ENCODE data around the gene SLCO4A1.
A peak's percentile ranks its signal among the peaks of the same experiment; 100 is the strongest.

Gene SLCO4A1

GRCh38 chr20:62700261-62700930, 58.1 kb downstream of the SLCO4A1 start:
- Histone ChIP-seq H3K9me3 (ENCODE audit: control insufficient read depth, insufficient read depth, low read length) (no peaks in the 10 kb centered on the region), H3K27me3 (ENCODE audit: control insufficient read depth, insufficient read depth, low read length) (no peaks in the 10 kb centered on the region), H3K4me3 (ENCODE audit: low read depth, low read length) (no peak overlapping the region), H3K9ac (ENCODE audit: low read depth, low read length) (no peak overlapping the region), H3K36me3 (ENCODE audit: control insufficient read depth, insufficient read depth, low read length) (no peaks in the 10 kb centered on the region), H3K4me1 (ENCODE audit: control insufficient read depth, insufficient read depth, low read length) (no peaks in the 10 kb centered on the region)

- Histone ChIP-seq H3K9me3 (ENCODE audit: control insufficient read depth, insufficient read depth, low read length) (no peaks in the 10 kb centered on the region), H3K36me3 (ENCODE audit: control insufficient read depth, insufficient read depth, low read length) (no peaks in the 10 kb centered on the region), H3K9ac (ENCODE audit: low read depth, low read length) (no peak overlapping the region), H3K27me3 (ENCODE audit: control insufficient read depth, insufficient read depth, low read length) (no peaks in the 10 kb centered on the region), H3K4me3 (ENCODE audit: low read depth, low read length) (no peak overlapping the region), H3K4me1 (ENCODE audit: control insufficient read depth, insufficient read depth, low read length) (no peaks in the 10 kb centered on the region)
These were observed 59.1 kb downstream of the SLCO4A1 start for GRCh38 chr20:62701161-62702012.

GRCh38 chr20:62702013-62702300, 59.7 kb downstream of the SLCO4A1 start:
- H3K36me3 ChIP-seq (ENCODE audit: control insufficient read depth, insufficient read depth, low read length) = no peaks in the 10 kb centered on the region
- H3K4me1 ChIP-seq (ENCODE audit: control insufficient read depth, insufficient read depth, low read length) = no peaks in the 10 kb centered on the region
- no peaks in the 10 kb centered on the region for H3K9me3 ChIP-seq (ENCODE audit: control insufficient read depth, insufficient read depth, low read length)
- H3K27me3 ChIP-seq (ENCODE audit: control insufficient read depth, insufficient read depth, low read length) = no peaks in the 10 kb centered on the region
- no peak overlapping the region for H3K4me3 ChIP-seq (ENCODE audit: low read depth, low read length)
- no peak overlapping the region for H3K9ac ChIP-seq (ENCODE audit: low read depth, low read length)

GRCh38 chr20:62702895-62703852, 60.9 kb downstream of the SLCO4A1 start:
- Histone ChIP-seq H3K4me1 (ENCODE audit: control insufficient read depth, insufficient read depth, low read length) (no peaks in the 10 kb centered on the region), H3K36me3 (ENCODE audit: control insufficient read depth, insufficient read depth, low read length) (no peaks in the 10 kb centered on the region), H3K9me3 (ENCODE audit: control insufficient read depth, insufficient read depth, low read length) (no peaks in the 10 kb centered on the region), H3K27me3 (ENCODE audit: control insufficient read depth, insufficient read depth, low read length) (no peaks in the 10 kb centered on the region), H3K4me3 (ENCODE audit: low read depth, low read length) (no peak overlapping the region), H3K9ac (ENCODE audit: low read depth, low read length) (no peak overlapping the region)

GRCh38 chr20:62703853-62704228, 61.5 kb downstream of the SLCO4A1 start:
- no peaks in the 10 kb centered on the region for H3K36me3 ChIP-seq (ENCODE audit: control insufficient read depth, insufficient read depth, low read length)
- H3K27me3 ChIP-seq (ENCODE audit: control insufficient read depth, insufficient read depth, low read length) = no peaks in the 10 kb centered on the region
- H3K9ac ChIP-seq (ENCODE audit: low read depth, low read length) = no peak overlapping the region
- no peak overlapping the region for H3K4me3 ChIP-seq (ENCODE audit: low read depth, low read length)
- no peaks in the 10 kb centered on the region for H3K4me1 ChIP-seq (ENCODE audit: control insufficient read depth, insufficient read depth, low read length)
- H3K9me3 ChIP-seq (ENCODE audit: control insufficient read depth, insufficient read depth, low read length) = no peaks in the 10 kb centered on the region

GRCh38 chr20:62704341-62704948, 62.1 kb downstream of the SLCO4A1 start:
- peaks cover 3% of the 10 kb centered on the region for H3K27me3 ChIP-seq (ENCODE audit: control insufficient read depth, insufficient read depth, low read length)
- no peaks in the 10 kb centered on the region for H3K4me1 ChIP-seq (ENCODE audit: control insufficient read depth, insufficient read depth, low read length)
- no peak overlapping the region for H3K4me3 ChIP-seq (ENCODE audit: low read depth, low read length)
- H3K9ac ChIP-seq (ENCODE audit: low read depth, low read length) = no peak overlapping the region
- no peaks in the 10 kb centered on the region for H3K36me3 ChIP-seq (ENCODE audit: control insufficient read depth, insufficient read depth, low read length)
- no peaks in the 10 kb centered on the region for H3K9me3 ChIP-seq (ENCODE audit: control insufficient read depth, insufficient read depth, low read length)

- H3K4me3 ChIP-seq (ENCODE audit: low read depth, low read length) = no peak overlapping the region
- H3K9ac ChIP-seq (ENCODE audit: low read depth, low read length) = no peak overlapping the region
- H3K27me3 ChIP-seq (ENCODE audit: control insufficient read depth, insufficient read depth, low read length) = peaks cover 15% of the 10 kb centered on the region
- H3K4me1 ChIP-seq (ENCODE audit: control insufficient read depth, insufficient read depth, low read length) = no peaks in the 10 kb centered on the region
- no peaks in the 10 kb centered on the region for H3K9me3 ChIP-seq (ENCODE audit: control insufficient read depth, insufficient read depth, low read length)
- H3K36me3 ChIP-seq (ENCODE audit: control insufficient read depth, insufficient read depth, low read length) = no peaks in the 10 kb centered on the region
These were observed 63.3 kb downstream of the SLCO4A1 start for GRCh38 chr20:62705627-62706026.

GRCh38 chr20:62706344-62706743, 64.0 kb downstream of the SLCO4A1 start:
- H3K9me3 ChIP-seq (ENCODE audit: control insufficient read depth, insufficient read depth, low read length) = no peaks in the 10 kb centered on the region
- peaks cover 15% of the 10 kb centered on the region for H3K27me3 ChIP-seq (ENCODE audit: control insufficient read depth, insufficient read depth, low read length)
- H3K36me3 ChIP-seq (ENCODE audit: control insufficient read depth, insufficient read depth, low read length) = no peaks in the 10 kb centered on the region
- H3K4me1 ChIP-seq (ENCODE audit: control insufficient read depth, insufficient read depth, low read length) = no peaks in the 10 kb centered on the region
- H3K9ac ChIP-seq (ENCODE audit: low read depth, low read length) = no peak overlapping the region
- no peak overlapping the region for H3K4me3 ChIP-seq (ENCODE audit: low read depth, low read length)

GRCh38 chr20:62706857-62707256, 64.6 kb downstream of the SLCO4A1 start:
- H3K9me3 ChIP-seq (ENCODE audit: control insufficient read depth, insufficient read depth, low read length) = no peaks in the 10 kb centered on the region
- no peak overlapping the region for H3K4me3 ChIP-seq (ENCODE audit: low read depth, low read length)
- no peaks in the 10 kb centered on the region for H3K4me1 ChIP-seq (ENCODE audit: control insufficient read depth, insufficient read depth, low read length)
- no peak overlapping the region for H3K9ac ChIP-seq (ENCODE audit: low read depth, low read length)
- no peaks in the 10 kb centered on the region for H3K36me3 ChIP-seq (ENCODE audit: control insufficient read depth, insufficient read depth, low read length)
- peaks cover 15% of the 10 kb centered on the region for H3K27me3 ChIP-seq (ENCODE audit: control insufficient read depth, insufficient read depth, low read length)

- Histone ChIP-seq H3K9ac (ENCODE audit: low read depth, low read length) (no peak overlapping the region), H3K36me3 (ENCODE audit: control insufficient read depth, insufficient read depth, low read length) (no peaks in the 10 kb centered on the region), H3K9me3 (ENCODE audit: control insufficient read depth, insufficient read depth, low read length) (no peaks in the 10 kb centered on the region), H3K27me3 (ENCODE audit: control insufficient read depth, insufficient read depth, low read length) (peaks cover 15% of the 10 kb centered on the region), H3K4me1 (ENCODE audit: control insufficient read depth, insufficient read depth, low read length) (no peaks in the 10 kb centered on the region), H3K4me3 (ENCODE audit: low read depth, low read length) (no peak overlapping the region)
These were observed 65.1 kb downstream of the SLCO4A1 start for GRCh38 chr20:62707276-62707920.

- H3K4me1 ChIP-seq (ENCODE audit: control insufficient read depth, insufficient read depth, low read length) = no peaks in the 10 kb centered on the region
- H3K27me3 ChIP-seq (ENCODE audit: control insufficient read depth, insufficient read depth, low read length) = peaks cover 15% of the 10 kb centered on the region
- no peaks in the 10 kb centered on the region for H3K36me3 ChIP-seq (ENCODE audit: control insufficient read depth, insufficient read depth, low read length)
- peak overlapping the region; percentile 45 for H3K4me3 ChIP-seq (ENCODE audit: low read depth, low read length)
- no peaks in the 10 kb centered on the region for H3K9me3 ChIP-seq (ENCODE audit: control insufficient read depth, insufficient read depth, low read length)
- no peak overlapping the region for H3K9ac ChIP-seq (ENCODE audit: low read depth, low read length)
These were observed 65.7 kb downstream of the SLCO4A1 start for GRCh38 chr20:62707921-62708521.

All from iPS-15b (cell line).